ENCODE measurements around the gene ZNF540. TPM values are rescaled to one million over a fixed set of nuclear protein-coding genes. Genes with fewer than 3 reads are reported as not detected.

Gene ZNF540
- not detected for total RNA-seq
- 1.4 TPM for polyA plus RNA-seq (2013, experiment 1 of 2)
- polyA plus RNA-seq (2013, experiment 2 of 2) = 0.50 TPM
- long read RNA-seq, experiment 1 = 0 reads
- long read RNA-seq, experiment 2, partial matches to known transcripts = 0 of 6 reads
- long read RNA-seq, experiment 2, other reads (novel, unspliced or antisense) = 4 of 6 reads
- long read RNA-seq, experiment 3, partial matches to known transcripts = 0 of 1 reads
- long read RNA-seq, experiment 3, other reads (novel, unspliced or antisense) = 1 of 1 reads
- long read RNA-seq, experiment 4 = 0 reads

DNA sequence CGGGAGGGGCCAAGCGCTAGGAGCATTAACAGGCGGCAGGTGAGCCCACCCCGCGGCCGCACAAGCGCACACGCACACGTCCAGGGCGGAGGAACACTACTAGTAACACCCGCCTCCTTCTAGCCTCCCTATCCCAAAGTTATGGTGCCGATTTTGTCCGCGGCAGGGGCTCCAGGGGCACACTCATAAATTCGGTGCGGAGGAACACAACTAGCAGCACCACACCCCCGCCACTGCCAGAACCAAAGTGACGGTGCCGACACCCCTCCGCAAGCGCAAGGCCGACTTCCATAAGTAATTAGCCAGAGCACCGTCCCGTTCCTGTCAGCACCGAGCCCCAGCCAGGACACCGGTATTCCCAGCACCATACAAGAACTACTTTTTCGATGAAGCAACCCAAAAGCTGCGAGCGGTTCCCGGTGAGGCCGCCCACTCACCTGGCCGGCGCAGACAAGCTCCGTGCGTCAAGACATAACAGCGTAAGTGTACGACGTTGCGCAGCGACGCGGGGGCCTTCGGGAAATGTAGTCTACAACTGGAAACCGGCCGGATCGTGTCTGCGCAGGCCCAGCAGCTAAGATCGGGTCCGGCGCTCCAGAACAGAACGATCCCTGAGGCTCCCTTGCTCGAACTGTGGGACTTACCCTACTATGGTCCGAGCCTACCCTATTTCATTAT is at the start of gene ZNF540, which contains the start of gene ZNF571:
Gene ZNF540, plus strand, starts transcription at position 573 of the 678 bp plus-strand sequence. CDS start 3,572 bp downstream, outside the sequence.
Gene ZNF571, minus strand, starts transcription at position 489 of the 678 bp plus-strand sequence. CDS start 8,116 bp downstream, outside the sequence.
- H3K4me3 ChIP-seq (ENCODE audit: low read length) = peak within 1 kb of the TSS; percentile 96
- TF ChIP-seq, protein P1, sequence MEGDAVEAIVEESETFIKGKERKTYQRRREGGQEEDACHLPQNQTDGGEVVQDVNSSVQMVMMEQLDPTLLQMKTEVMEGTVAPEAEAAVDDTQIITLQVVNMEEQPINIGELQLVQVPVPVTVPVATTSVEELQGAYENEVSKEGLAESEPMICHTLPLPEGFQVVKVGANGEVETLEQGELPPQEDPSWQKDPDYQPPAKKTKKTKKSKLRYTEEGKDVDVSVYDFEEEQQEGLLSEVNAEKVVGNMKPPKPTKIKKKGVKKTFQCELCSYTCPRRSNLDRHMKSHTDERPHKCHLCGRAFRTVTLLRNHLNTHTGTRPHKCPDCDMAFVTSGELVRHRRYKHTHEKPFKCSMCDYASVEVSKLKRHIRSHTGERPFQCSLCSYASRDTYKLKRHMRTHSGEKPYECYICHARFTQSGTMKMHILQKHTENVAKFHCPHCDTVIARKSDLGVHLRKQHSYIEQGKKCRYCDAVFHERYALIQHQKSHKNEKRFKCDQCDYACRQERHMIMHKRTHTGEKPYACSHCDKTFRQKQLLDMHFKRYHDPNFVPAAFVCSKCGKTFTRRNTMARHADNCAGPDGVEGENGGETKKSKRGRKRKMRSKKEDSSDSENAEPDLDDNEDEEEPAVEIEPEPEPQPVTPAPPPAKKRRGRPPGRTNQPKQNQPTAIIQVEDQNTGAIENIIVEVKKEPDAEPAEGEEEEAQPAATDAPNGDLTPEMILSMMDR (conservative IDR thresholded peaks at IDR 0.05) = no peak
- H3K9me3 Mint-ChIP-seq = peaks cover 21% of the 10 kb centered on the region
- DNase-seq = peak; percentile 98
- peaks cover 22% of the 10 kb centered on the region for H3K27me3 ChIP-seq (ENCODE audit: control insufficient read depth, insufficient read depth, low read length, poor library complexity, severe bottlenecking)
- H3K4me1 ChIP-seq (ENCODE audit: control insufficient read depth, insufficient read depth, low read length) = no peaks in the 10 kb centered on the region
- peaks cover 11% of the 10 kb centered on the region for H3K4me1 Mint-ChIP-seq
- peaks cover 18% of the 10 kb centered on the region for H3K9me3 ChIP-seq (ENCODE audit: control insufficient read depth, low read length)
- H3K4me3 Mint-ChIP-seq = peak within 1 kb of the TSS; percentile 94
- H3K27ac Mint-ChIP-seq = peak within 1 kb of the TSS; percentile 99
- peak within 1 kb of the TSS; percentile 67 for H3K9ac ChIP-seq (ENCODE audit: extremely low read depth, low read length, poor library complexity, severe bottlenecking)
- WGBS, 2 experiments (ENCODE audit: insufficient coverage in 1 of 2, insufficient read length in 1 of 2) = 0 to 1% methylated on average over 31 to 53 of the region's 53 CpGs
- H3K27ac ChIP-seq (ENCODE audit: low read depth, low read length) = no peak within 1 kb of the TSS
- H3K36me3 Mint-ChIP-seq (ENCODE audit: low read depth) = peaks cover 15% of the 10 kb centered on the region
- peaks cover 6% of the 10 kb centered on the region for H3K36me3 ChIP-seq (ENCODE audit: control insufficient read depth, insufficient read depth, low read length)
- H3K27me3 Mint-ChIP-seq (ENCODE audit: insufficient read depth) = peaks cover 29% of the 10 kb centered on the region

DNA sequence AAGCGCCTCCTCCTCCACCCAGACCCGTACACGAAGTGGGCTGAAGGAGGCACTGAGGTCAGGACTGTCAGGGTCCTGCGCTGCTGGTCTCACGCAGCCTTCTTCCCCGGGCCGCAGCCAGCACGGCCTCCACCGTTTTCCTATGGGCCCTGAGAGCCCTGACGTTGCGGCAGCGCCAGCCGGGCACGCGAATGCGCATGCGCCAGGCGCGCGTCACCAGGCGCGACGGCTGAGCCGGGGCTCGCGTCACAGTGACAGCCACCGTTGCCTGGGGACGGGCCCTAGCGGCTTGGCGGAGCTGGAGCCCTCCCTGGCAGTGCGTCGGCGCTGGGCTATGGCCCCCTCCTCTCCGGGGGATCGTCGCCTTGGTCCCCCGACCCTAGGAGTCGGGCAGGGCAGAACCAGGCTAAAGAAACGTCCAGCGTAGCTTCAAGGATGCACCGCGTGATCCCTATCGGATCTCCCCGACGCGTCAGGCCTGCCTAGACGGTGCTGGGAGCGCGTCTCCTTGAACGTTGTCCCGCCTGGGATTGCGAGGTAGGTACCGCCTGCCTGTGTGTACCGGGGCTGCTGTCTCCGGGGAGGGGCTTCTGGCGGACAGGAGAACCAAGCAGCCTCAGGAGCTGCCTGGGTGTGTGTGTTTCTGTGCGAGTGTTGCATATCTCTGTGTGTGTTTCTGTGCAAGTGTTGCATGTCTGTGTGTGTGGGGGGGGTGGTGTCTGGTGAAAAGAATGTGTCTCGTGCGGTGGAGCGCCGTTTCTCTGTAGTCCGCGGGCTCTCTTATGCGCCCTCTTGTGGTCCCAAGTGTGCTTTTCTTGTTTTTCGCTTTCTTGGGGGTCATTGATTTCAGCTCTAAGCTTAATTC is 43.3 kb upstream of the ZNF540 start:
- Histone ChIP-seq H3K4me3 (ENCODE audit: low read length) (peak overlapping the region; percentile 64), H3K27ac (ENCODE audit: low read depth, low read length) (no peak overlapping the region), H3K27me3 (ENCODE audit: control insufficient read depth, insufficient read depth, low read length, poor library complexity, severe bottlenecking) (no peaks in the 10 kb centered on the region), H3K36me3 (ENCODE audit: control insufficient read depth, insufficient read depth, low read length) (peaks cover 2% of the 10 kb centered on the region), H3K9ac (ENCODE audit: extremely low read depth, low read length, poor library complexity, severe bottlenecking) (no peak overlapping the region), H3K4me1 (ENCODE audit: control insufficient read depth, insufficient read depth, low read length) (no peaks in the 10 kb centered on the region), H3K9me3 (ENCODE audit: control insufficient read depth, low read length) (peaks cover 93% of the 10 kb centered on the region)
- H3K4me3 Mint-ChIP-seq = no peak overlapping the region
- no peaks in the 10 kb centered on the region for H3K4me1 Mint-ChIP-seq
- H3K27me3 Mint-ChIP-seq (ENCODE audit: insufficient read depth) = no peaks in the 10 kb centered on the region
- peak; percentile 50 for DNase-seq
- peaks cover 35% of the 10 kb centered on the region for H3K36me3 Mint-ChIP-seq (ENCODE audit: low read depth)
- peaks cover 89% of the 10 kb centered on the region for H3K9me3 Mint-ChIP-seq
- H3K27ac Mint-ChIP-seq = no peak overlapping the region
- TF ChIP-seq, protein P1 (conservative IDR thresholded peaks at IDR 0.05) = peak; percentile 53
- 75 to 84% methylated on average over 45 to 65 of the region's 65 CpGs for WGBS, 2 experiments (ENCODE audit: insufficient coverage in 1 of 2, insufficient read length in 1 of 2)

DNA sequence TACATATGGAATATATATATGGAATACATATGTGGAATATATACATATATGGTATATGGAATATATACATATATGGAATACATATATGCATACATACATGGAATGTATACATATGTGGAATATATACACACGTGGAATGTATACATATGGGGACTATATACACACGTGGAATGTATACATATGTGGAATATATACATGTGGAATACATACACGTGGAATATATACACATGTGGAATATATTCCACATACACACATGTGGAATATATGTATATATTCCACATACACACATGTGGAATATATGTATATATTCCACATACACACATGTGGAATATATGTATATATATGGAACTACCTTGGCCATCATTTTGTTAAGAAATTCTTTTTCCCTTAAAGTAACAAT is 31.2 kb upstream of the ZNF540 start:
- TF ChIP-seq, protein P1 (conservative IDR thresholded peaks at IDR 0.05) = no peak
- Histone ChIP-seq H3K4me1 (ENCODE audit: control insufficient read depth, insufficient read depth, low read length) (no peaks in the 10 kb centered on the region), H3K9ac (ENCODE audit: extremely low read depth, low read length, poor library complexity, severe bottlenecking) (no peak overlapping the region), H3K4me3 (ENCODE audit: low read length) (peak overlapping the region; percentile 67), H3K36me3 (ENCODE audit: control insufficient read depth, insufficient read depth, low read length) (peaks cover 31% of the 10 kb centered on the region), H3K27me3 (ENCODE audit: control insufficient read depth, insufficient read depth, low read length, poor library complexity, severe bottlenecking) (no peaks in the 10 kb centered on the region), H3K27ac (ENCODE audit: low read depth, low read length) (no peak overlapping the region), H3K9me3 (ENCODE audit: control insufficient read depth, low read length) (peaks cover 98% of the 10 kb centered on the region)
- Mint-ChIP-seq H3K36me3 (ENCODE audit: low read depth) (peaks cover 79% of the 10 kb centered on the region), H3K9me3 (peaks cover 91% of the 10 kb centered on the region), H3K27ac (no peak overlapping the region), H3K4me1 (no peaks in the 10 kb centered on the region), H3K4me3 (no peak overlapping the region), H3K27me3 (ENCODE audit: insufficient read depth) (no peaks in the 10 kb centered on the region)
- no peak for DNase-seq
- no CpG with 5 or more reads among the region's 3 CpGs for WGBS, 2 experiments (ENCODE audit: insufficient coverage in 1 of 2, insufficient read length in 1 of 2)

Data from endodermal cell (in vitro differentiated cells).